Measurements from ENCODE around the gene BOD1L1.

Gene BOD1L1

GRCh38 chr4:13523591-13524503 is 103.7 kb downstream of the BOD1L1 start:
- DNase-seq: no peak

- no peak for DNase-seq
These were observed 104.4 kb downstream of the BOD1L1 start for GRCh38 chr4:13523105-13523477.

- no peak for DNase-seq
These were observed 105.0 kb downstream of the BOD1L1 start for GRCh38 chr4:13522282-13523104.

- no peak for DNase-seq
These were observed 106.5 kb downstream of the BOD1L1 start for GRCh38 chr4:13521047-13521446.
